ENCODE results near the gene TSEN54. TPM values are rescaled to one million over a fixed set of nuclear protein-coding genes. Genes with fewer than 3 reads are reported as not detected.

TSEN54 gene
- total RNA-seq, 4 donors from 2014 or later: 15.4 to 31.2 (median 17.8) TPM

DNA sequence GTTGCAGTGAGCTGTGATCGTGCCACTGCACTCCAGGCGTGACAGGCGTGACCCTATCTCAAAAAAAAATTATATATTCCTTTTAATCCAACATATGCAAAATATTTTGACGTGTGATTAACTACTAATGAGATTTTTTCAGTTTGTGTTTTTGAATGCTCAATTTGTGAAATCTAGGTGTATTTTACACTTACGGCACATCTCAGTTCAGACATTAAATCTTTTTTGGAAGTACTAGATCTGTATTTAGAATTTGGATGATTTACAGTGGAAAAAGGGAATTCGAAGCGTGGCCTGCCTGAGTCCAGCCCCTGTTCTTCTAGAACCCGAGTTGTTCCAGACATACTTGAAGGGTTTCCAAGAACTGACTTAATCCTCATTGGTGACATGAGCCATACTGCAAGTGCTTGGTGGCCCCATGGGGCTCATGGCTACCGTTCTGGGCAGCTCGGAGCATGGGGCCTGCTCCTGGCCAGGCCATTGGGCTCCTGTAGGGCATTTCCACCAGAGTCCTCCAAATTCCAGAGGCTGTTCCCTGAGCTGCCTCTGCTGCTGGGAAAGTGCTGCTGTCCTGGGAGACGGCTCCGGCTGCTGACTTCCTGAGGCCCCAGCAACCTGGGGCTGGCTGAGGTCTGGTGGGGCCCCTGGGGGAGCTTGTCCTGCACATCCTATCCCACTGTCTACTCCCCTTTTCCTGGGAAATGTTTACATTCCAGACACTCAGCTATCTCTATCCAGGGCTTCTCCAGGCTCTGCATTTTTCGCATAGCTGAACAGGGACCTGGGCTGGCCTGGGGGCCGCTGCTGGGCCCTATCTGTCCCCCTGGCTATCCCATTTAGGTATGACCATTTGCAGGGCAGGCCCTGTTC lies 36.3 kb downstream of the TSEN54 start:
- no peaks in the 10 kb centered on the region for H3K27me3 ChIP-seq
- no peak overlapping the region for H3K4me3 ChIP-seq
- intact Hi-C loops (cut with DNase I; ENCODE audit: low total_unique reads): loop anchor here (1.0 kb wide), 1 partner anchor 49 kb away; no protein-coding TSS in a partner anchor
- no peak for TF ChIP-seq POLR2A (IDR thresholded peaks at IDR 0.05)
- TF ChIP-seq, protein P1, sequence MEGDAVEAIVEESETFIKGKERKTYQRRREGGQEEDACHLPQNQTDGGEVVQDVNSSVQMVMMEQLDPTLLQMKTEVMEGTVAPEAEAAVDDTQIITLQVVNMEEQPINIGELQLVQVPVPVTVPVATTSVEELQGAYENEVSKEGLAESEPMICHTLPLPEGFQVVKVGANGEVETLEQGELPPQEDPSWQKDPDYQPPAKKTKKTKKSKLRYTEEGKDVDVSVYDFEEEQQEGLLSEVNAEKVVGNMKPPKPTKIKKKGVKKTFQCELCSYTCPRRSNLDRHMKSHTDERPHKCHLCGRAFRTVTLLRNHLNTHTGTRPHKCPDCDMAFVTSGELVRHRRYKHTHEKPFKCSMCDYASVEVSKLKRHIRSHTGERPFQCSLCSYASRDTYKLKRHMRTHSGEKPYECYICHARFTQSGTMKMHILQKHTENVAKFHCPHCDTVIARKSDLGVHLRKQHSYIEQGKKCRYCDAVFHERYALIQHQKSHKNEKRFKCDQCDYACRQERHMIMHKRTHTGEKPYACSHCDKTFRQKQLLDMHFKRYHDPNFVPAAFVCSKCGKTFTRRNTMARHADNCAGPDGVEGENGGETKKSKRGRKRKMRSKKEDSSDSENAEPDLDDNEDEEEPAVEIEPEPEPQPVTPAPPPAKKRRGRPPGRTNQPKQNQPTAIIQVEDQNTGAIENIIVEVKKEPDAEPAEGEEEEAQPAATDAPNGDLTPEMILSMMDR (IDR thresholded peaks at IDR 0.05 in 4 of 5, conservative IDR thresholded peaks at IDR 0.05 in 1 of 5): no peak
- no peak for ATAC-seq
- no peak for DNase-seq
- no peaks in the 10 kb centered on the region for H3K36me3 ChIP-seq
- H3K9me3 ChIP-seq: no peaks in the 10 kb centered on the region
- in situ Hi-C loops (cut with MboI; ENCODE audit: low sequenced_read_pairs in 4 of 4): no loop called here
- H3K27ac ChIP-seq: no peak overlapping the region
- H3K4me1 ChIP-seq: peaks cover 0 to 4% of the 10 kb centered on the region in 2 donors

GRCh38 chr17:75553295-75554110 lies 37.2 kb downstream of the TSEN54 start:
- Histone ChIP-seq H3K36me3 (no peaks in the 10 kb centered on the region), H3K9me3 (no peaks in the 10 kb centered on the region), H3K27me3 (no peaks in the 10 kb centered on the region), H3K4me3 (no peak overlapping the region), H3K27ac (no peak overlapping the region), H3K4me1 (peaks cover 0 to 4% of the 10 kb centered on the region in 2 donors)
- no peak for ATAC-seq
- in situ Hi-C loops (cut with MboI; ENCODE audit: low sequenced_read_pairs in 4 of 4) (no loop called here), intact Hi-C loops (cut with DNase I; ENCODE audit: low total_unique reads) (no loop called here)
- no peak for TF ChIP-seq POLR2A (IDR thresholded peaks at IDR 0.05)
- TF ChIP-seq, protein P1 (IDR thresholded peaks at IDR 0.05 in 4 of 5, conservative IDR thresholded peaks at IDR 0.05 in 1 of 5): no peak
- no peak for DNase-seq

GRCh38 chr17:75555679-75556153 lies 39.4 kb downstream of the TSEN54 start:
- DNase-seq (no peak), ATAC-seq (no peak)
- Histone ChIP-seq H3K4me3 (no peak overlapping the region), H3K9me3 (no peaks in the 10 kb centered on the region), H3K4me1 (no peaks in the 10 kb centered on the region), H3K36me3 (no peaks in the 10 kb centered on the region), H3K27me3 (no peaks in the 10 kb centered on the region), H3K27ac (no peak overlapping the region)
- intact Hi-C loops (cut with DNase I; ENCODE audit: low total_unique reads) (no loop called here), in situ Hi-C loops (cut with MboI; ENCODE audit: low sequenced_read_pairs in 4 of 4) (no loop called here)
- TF ChIP-seq, protein P1 (IDR thresholded peaks at IDR 0.05 in 4 of 5, conservative IDR thresholded peaks at IDR 0.05 in 1 of 5): no peak
- TF ChIP-seq POLR2A (IDR thresholded peaks at IDR 0.05): no peak

GRCh38 chr17:75557075-75557851 lies 40.9 kb downstream of the TSEN54 start:
- no peaks in the 10 kb centered on the region for H3K36me3 ChIP-seq
- TF ChIP-seq, protein P1 (IDR thresholded peaks at IDR 0.05 in 4 of 5, conservative IDR thresholded peaks at IDR 0.05 in 1 of 5): no peak
- no peak for TF ChIP-seq POLR2A (IDR thresholded peaks at IDR 0.05)
- no peak overlapping the region for H3K27ac ChIP-seq
- H3K4me3 ChIP-seq: no peak overlapping the region
- DNase-seq (no peak), ATAC-seq (no peak)
- H3K9me3 ChIP-seq: no peaks in the 10 kb centered on the region
- no peaks in the 10 kb centered on the region for H3K27me3 ChIP-seq
- intact Hi-C loops (cut with DNase I; ENCODE audit: low total_unique reads) (no loop called here), in situ Hi-C loops (cut with MboI; ENCODE audit: low sequenced_read_pairs in 4 of 4) (no loop called here)
- no peaks in the 10 kb centered on the region for H3K4me1 ChIP-seq

All from gastrocnemius medialis (tissue), 4 donors.